NCI-H226 (cell line): ENCODE data around the gene ABCD4.

Experiments
- DNase-seq: peaks from one replicate; pipeline ENCODE4 v3.0.0-alpha.2; 2015

The ABCD4 gene

DNA sequence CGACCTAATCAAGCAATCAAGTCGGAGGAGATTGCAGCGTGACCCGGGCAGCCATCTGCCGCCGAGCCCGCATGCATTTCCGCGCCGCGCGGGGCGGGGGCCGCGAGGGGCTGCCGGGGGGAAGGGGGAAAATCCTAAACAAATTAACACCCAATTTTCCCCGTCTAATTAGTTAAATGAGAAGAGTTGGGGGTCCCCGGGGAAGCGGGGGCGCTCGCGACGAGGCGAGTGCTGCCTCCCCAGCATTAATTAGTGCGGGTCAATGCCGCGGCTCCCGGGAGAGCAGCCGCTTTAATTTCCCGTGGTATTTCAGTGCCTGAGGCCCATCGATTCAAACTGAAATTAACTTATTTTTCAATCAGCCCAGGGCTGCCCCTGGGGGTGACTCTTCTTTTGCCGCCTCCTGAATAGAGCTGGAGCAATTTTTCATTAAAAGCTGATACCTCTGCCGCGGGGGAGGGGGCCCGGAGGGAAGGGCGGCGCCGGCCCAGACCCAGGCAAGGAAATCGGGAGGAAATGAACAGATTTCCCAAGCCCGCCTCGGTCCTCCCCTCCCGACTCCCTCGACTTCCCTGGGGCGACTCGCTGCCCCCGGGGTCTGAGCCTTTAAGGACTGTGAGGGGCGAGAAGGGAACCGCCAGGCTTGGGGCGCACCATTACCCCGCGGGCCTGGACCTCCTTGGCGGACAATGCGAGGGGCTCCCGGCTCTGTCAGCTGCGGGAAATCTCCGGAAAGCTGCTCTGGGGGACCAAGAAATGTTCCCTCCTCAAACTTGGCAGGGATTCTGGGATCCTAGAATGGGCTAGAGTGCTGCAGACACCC lies 44.6 kb downstream of the ABCD4 start:
- no peak for DNase-seq

DNA sequence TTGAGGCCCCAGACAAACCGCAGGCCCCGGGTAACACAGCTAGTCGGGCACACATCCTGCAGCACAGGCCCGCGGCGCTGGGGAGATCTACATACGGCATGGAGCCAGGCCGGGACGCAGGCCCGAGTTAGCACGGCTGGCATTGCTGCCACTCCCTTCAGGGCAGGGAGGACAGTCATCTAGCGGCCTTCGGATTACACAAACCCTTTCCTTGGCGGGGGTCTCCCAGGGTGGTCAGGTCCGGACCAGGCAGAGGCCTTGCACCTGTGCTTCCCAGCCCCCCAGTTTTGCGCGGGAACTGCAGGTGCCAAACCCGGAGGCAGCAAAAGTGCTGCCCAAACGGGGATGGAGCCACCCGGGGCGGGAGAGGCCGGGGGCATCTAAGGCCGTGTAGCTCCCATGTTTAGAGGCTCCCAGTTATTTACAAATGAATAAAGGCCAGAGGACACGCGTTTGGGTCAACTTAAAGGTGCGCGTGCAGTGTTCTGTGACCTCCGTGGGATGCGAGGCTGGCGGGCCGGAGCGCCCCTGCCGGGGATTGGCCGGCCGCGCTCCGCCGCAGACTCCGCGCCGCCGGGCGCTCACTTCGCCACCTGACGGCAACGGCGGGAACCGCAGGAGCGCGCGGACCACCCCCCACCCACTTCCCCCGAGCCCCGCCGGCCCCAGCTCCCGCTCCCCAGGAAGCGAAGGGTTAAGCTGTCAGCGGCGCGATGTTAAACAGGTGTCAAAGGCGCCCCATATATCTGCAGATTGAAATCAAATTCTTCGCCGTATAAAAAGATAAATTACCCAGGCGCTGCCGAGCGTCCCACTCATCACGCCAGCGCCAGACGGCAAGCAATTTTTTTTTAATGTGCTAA lies 45.4 kb downstream of the ABCD4 start:
- DNase-seq, result no peak

GRCh38 chr14:74255281-74255680 lies 47.5 kb downstream of the ABCD4 start:
- DNase-seq, result no peak

GRCh38 chr14:74249433-74250375 lies 53.0 kb downstream of the ABCD4 start:
- DNase-seq, result no peak

DNA sequence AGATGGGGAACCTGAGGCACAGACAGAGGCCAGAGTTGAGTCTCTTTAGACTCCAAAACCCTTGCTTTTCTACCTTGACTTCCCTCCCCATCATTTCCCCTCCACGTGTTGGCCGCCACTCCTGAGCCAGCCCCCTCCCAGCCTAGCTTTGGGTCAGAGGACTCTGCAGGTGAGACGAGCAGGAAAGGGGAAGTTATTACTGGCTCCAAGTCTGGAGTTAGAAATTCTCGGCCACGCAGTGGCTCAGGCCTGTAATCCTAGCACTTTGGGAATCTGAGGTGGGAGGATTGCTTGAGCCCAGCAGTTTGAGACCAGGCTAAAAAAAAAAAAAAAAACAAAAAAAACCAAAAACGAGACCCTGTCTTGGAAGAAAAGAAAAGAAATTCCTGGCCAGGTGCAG lies 54.7 kb downstream of the ABCD4 start:
- no peak for DNase-seq

- DNase-seq, result no peak
Observed at GRCh38 chr14:74246542-74246941, 56.2 kb downstream of the ABCD4 start.

GRCh38 chr14:74245292-74245691 lies 57.4 kb downstream of the ABCD4 start:
- DNase-seq, result no peak

GRCh38 chr14:74244115-74244514 lies 58.6 kb downstream of the ABCD4 start:
- no peak for DNase-seq

GRCh38 chr14:74243051-74243450 lies 59.7 kb downstream of the ABCD4 start:
- no peak for DNase-seq

DNA sequence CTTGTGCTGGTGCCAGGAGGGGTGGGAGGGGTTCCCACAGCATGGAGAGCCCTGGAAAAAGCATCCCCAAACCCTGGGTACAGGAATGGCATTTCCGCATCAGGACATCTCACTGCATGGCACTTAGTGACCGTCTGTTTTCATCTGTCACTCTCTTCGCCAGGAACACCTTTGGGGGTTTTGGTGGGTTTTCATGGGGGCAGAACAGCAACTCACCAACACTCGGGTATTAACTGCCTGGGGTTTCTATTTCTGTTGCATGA lies 60.0 kb downstream of the ABCD4 start:
- no peak for DNase-seq

DNA sequence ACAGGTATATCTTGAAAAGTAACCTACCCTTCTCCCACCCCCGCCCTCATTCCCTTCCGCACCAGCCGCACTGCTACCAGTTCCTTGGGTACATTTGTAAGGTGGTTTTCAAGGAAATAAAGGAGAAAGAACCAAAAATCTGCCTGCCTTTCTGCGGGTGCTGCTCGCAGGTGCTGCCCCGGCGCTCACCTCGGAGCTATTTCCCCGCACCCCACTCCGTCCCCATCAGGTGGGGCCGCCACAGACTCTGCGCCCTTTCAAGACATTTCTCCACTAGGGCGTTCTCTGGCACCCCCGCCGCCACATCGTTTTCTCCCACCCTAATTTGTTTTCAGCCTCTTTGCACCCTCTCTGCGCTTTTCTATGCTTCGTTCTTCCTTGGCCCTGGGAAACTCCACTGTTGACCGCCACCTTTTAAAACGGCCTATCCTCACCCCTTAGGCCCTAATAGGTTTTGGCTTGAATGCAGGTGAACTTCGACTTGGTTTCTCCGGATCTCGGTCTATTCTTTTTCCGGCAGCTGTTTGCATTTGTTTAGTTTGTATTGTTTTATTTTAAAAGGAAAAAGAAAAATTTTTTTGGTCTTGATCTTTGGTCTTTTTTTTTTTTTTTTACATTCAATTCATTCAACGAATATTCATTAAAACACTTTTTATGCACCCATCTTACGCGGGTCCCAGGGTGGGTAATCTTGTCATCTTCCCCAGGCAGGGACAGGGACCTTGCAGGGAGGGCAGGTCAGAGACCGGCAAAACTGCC lies 60.5 kb downstream of the ABCD4 start:
- no peak for DNase-seq

DNA sequence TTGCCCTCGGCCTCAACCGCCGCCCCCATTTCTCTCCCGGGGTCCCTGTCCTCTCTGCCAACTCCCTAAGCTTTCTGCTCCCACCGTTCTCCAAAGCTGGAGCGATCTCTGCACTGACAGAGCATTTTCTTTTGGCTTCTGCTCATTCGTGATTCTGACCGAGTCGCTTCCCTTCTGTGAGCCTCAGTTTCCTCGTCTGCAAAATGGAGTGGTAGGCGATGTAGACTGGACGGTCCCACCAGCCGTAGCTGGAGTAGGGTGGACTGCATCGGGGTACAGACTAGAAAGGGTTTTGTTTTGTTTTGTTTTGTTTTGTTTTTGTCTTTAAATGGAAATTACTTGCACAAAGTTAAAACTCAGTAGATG lies 61.1 kb downstream of the ABCD4 start:
- DNase-seq, result no peak

DNA sequence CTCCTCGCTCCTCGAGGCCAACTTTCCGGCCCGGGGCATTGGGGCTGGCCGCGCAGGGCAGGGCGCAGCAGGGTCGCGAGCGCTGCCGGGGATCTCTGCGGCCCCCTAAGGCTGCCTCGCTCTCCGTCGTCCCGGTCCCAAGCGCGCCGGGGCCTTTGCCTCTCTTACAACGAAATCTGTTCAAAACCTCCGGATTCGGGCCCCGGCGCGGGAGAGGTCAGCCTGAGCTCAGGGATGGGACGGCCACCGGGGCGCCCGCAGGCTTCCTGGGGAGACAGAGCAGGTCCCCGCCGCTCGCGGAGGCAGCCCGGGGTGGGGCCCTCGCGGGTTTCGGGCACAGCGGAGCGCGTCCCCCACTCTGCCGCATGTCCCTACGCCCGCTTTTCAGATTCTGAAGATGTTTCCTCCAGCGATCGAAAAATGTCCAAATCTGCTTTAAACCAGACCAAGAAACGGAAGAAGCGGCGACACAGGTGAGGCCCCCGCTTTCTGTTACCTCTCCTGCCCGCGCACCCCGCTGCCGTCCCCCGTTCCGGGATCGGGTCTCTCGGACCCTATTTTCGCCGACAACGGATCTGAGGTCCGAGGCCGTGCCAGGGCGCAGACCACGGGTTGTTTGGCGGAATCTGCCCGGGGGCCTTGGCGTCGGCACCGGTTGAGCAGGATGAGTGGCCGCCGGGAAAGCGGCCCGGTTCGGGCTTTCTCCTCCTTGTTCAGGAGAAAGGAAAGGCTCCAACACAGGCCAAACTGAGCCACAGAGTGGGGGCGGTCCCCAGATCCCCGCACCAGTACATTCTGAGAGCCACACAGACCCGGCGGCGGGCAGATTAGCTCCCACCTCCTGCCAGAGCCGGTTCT lies 61.7 kb downstream of the ABCD4 start:
- DNase-seq, result no peak

GRCh38 chr14:74239848-74240793 lies 62.6 kb downstream of the ABCD4 start:
- no peak for DNase-seq

DNA sequence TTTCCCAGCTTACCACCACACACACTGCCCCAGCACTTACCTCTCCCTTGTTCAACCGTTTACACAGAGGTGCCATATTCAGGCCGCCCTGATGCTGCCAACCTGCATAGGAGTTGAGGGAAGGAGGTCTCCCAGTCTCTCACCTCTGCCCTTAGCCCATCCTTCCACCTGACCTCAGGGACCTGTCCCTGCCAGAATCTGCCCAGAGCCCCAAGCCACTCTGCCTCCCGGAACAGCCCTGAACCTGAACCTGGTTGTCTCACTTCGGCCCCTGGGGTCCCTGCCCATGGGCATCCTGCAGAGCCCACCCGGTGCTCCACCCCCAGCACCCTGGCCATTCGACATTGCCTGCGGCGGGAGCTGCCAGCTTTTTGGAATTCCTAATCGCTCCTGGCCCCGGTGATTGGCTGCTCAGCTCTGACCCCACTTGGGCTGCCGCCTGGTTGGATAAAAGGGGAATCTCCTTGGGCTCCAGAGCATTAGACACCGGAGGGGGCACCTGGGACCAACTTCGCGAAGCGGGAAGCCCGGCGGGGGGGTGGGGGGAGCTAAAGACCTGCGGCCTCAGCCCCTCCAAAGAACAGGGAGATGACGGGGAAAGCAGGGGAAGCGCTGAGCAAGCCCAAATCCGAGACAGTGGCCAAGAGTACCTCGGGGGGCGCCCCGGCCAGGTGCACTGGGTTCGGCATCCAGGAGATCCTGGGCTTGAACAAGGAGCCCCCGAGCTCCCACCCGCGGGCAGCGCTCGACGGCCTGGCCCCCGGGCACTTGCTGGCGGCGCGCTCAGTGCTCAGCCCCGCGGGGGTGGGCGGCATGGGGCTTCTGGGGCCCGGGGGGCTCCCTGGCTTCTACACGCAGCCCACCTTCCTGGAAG lies 63.5 kb downstream of the ABCD4 start, which contains the start of gene VSX2:
Gene VSX2 (plus strand): TSS at position 476 of the 874 bp plus-strand sequence. CDS start 113 bp downstream, at position 589.
- DNase-seq, result no peak

DNA sequence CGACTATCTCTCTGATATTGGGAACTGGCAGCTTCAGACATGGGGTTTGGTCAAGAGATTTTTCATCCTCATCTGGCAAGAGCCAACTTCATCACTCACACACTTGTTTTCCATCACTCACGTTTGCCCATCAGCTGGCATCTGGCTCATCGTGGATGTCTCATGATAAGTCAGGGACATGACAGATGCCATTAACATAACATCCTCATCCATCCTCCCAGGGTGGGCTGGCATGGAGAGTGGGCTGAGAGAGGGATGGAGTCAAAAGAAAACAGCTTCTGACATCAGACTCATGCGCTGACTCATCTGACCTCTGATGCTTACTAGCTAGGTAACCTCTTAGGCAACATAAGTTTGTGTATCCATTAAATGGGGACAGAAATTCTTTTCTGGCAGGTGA lies 65.3 kb downstream of the ABCD4 start:
- no peak for DNase-seq
